Right lobe of liver (tissue), 6 donors: Measurements from ENCODE around the gene UNC119. TPM values are rescaled to one million over a fixed set of nuclear protein-coding genes. Genes with fewer than 3 reads are reported as not detected.

ENCODE experiments used
- ATAC-seq, 4 donors: fragments of 200-7000 bp; cut with Tn5 transposase; one replicate each; pipeline ENCODE4 v1.9.1; 2020; ENCODE audit warnings: mild to moderate bottlenecking in 4 of 4, moderate library complexity in 4 of 4
- DNase-seq, 3 donors: peaks; one replicate each; pipeline ENCODE4 v3.0.0-alpha.2; 2020
- H3K27ac ChIP-seq, 3 donors: fragments of 200-600 bp; one replicate each; pipeline ENCODE4 v1.8.0; 2022
- H3K27me3 ChIP-seq, 2 donors: fragments of 200-600 bp; one replicate each; pipeline ENCODE4 v1.8.0; 2022
- H3K36me3 ChIP-seq, 4 donors: fragments of 200-600 bp; sonication (generic) in 1 of 4; one replicate each; pipeline versions ENCODE4 v1.5.1 to v1.8.0; 2017 to 2022; ENCODE audit warnings: control low read depth in 1 of 4
- H3K4me1 ChIP-seq, 4 donors: fragments of 200-600 bp; sonication (generic) in 1 of 4; one replicate each; pipeline versions ENCODE4 v1.5.1 to v1.8.0; 2017 to 2022; ENCODE audit warnings: control low read depth in 1 of 4
- H3K4me3 ChIP-seq, 3 donors: fragments of 200-600 bp; one replicate each; pipeline ENCODE4 v1.8.0; 2022
- H3K9me3 ChIP-seq, 4 donors: fragments of 200-600 bp; sonication (generic) in 1 of 4; one replicate each; pipeline versions ENCODE4 v1.5.1 to v1.8.0; 2017 to 2022; ENCODE audit warnings: control low read depth in 1 of 4
- CTCF ChIP-seq, 4 donors: fragments of 200-600 bp in 3 of 4; fragments of 450-650 bp in 1 of 4; IDR thresholded peaks; one replicate each; pipeline versions ENCODE4 v1.5.1 to v1.8.0; 2016 to 2022; ENCODE audit warnings: antibody characterized with exemption in 4 of 4, mild to moderate bottlenecking in 2 of 4
- POLR2A ChIP-seq: fragments of 450-650 bp; IDR thresholded peaks from one replicate; pipeline ENCODE4 v1.6.1; 2017; ENCODE audit warnings: antibody characterized with exemption, mild to moderate bottlenecking
- WGBS: methylation state at CpG from one replicate; pipeline ENCODE4 v1.1.6; 2018; ENCODE audit warnings: low coverage, low lambda C conversion rate; ENCODE audit not compliant: insufficient coverage; ENCODE audit errors: missing lambda C conversion rate; 5-methylcytosine and 5-hydroxymethylcytosine counted together
- intact Hi-C, 2 donors: fragments of 100-400 bp; cut with DNase I; formaldehyde crosslinking; loops; one replicate each; pipeline versions ENCODE4 v1.11.2 to v1.14.1; 2022
- total RNA-seq, 6 experiments: library from RNA; depleted of rRNA in 2 of 6; stranded (reverse); fragments of >200 nt in 2 of 6; fragmentation: NEBNext Ultra II Directional in 3 of 6; extraction: Animal tissue kit (Norgen Biotek cat#: 25700) in 3 of 6; gene quantifications; one replicate each; pipeline versions ENCODE4 v1.1.0 to v1.2.4, GENCODE V29; 2016 to 2023
- donor health status: DM: no; HTN: yes; CAD: no.
- donor health status: DM: no; HTN: no; CAD: no.
- donor health status: DM: no; HTN: no; CAD: no.
- donor health status: DM: no; HTN: yes; CAD: no.
- donor health status: DM: no; HTN: yes; CAD: no.

UNC119 gene
- total RNA-seq, 6 experiments from 2014 or later = 11.5 to 37.8 (median 13.1) TPM

- Histone ChIP-seq H3K9me3 (no peaks in the 10 kb centered on the region), H3K4me1 (no peaks in the 10 kb centered on the region), H3K27me3 (no peaks in the 10 kb centered on the region), H3K36me3 (no peaks in the 10 kb centered on the region), H3K27ac (no peak overlapping the region), H3K4me3 (no peak overlapping the region)
- ATAC-seq (no peak), DNase-seq (no peak)
- 81% methylated on average over 7 of the region's 16 CpGs for WGBS
- intact Hi-C loops = no loop called here
- TF ChIP-seq POLR2A (no peak), CTCF (IDR thresholded peaks at IDR 0.05) (no peak)
Measured at GRCh38 chr17:28514561-28515002, 37.8 kb downstream of the UNC119 start.

GRCh38 chr17:28513476-28513875, 38.9 kb downstream of the UNC119 start:
- intact Hi-C loops = no loop called here
- Histone ChIP-seq H3K4me1 (no peaks in the 10 kb centered on the region), H3K9me3 (no peaks in the 10 kb centered on the region), H3K27ac (no peak overlapping the region), H3K27me3 (no peaks in the 10 kb centered on the region), H3K4me3 (no peak overlapping the region), H3K36me3 (no peaks in the 10 kb centered on the region)
- no peak for DNase-seq
- no peak for ATAC-seq
- 66% methylated on average over 6 of the region's 7 CpGs for WGBS
- TF ChIP-seq CTCF (IDR thresholded peaks at IDR 0.05) (no peak), POLR2A (no peak)

GRCh38 chr17:28511858-28512461, 40.5 kb downstream of the UNC119 start:
- TF ChIP-seq POLR2A (no peak), CTCF (IDR thresholded peaks at IDR 0.05) (no peak)
- intact Hi-C loops = no loop called here
- Histone ChIP-seq H3K27me3 (no peaks in the 10 kb centered on the region), H3K9me3 (no peaks in the 10 kb centered on the region), H3K4me1 (no peaks in the 10 kb centered on the region), H3K36me3 (no peaks in the 10 kb centered on the region), H3K27ac (no peak overlapping the region), H3K4me3 (no peak overlapping the region)
- ATAC-seq (no peak), DNase-seq (no peak)
- WGBS = 83% methylated on average over 1 of the region's 3 CpGs

- TF ChIP-seq CTCF (IDR thresholded peaks at IDR 0.05) = no peak
- no peak for TF ChIP-seq POLR2A
- ATAC-seq (peak; percentile 10 to 70 (median 44)), DNase-seq (no peak)
- Histone ChIP-seq H3K4me1 (no peaks in the 10 kb centered on the region), H3K27ac (no peak overlapping the region), H3K9me3 (no peaks in the 10 kb centered on the region), H3K27me3 (no peaks in the 10 kb centered on the region), H3K36me3 (no peaks in the 10 kb centered on the region), H3K4me3 (no peak overlapping the region)
- 69% methylated on average over 5 of the region's 7 CpGs for WGBS
- intact Hi-C loops = no loop called here
Measured at GRCh38 chr17:28509789-28510188, 42.6 kb downstream of the UNC119 start.
